Fibroblast of mammary gland (primary cell): ENCODE data around the gene ZXDC.

Source experiments
- DNase-seq: peaks from one replicate; pipeline ENCODE4 v3.0.0-alpha.2; 2010; ENCODE audit warnings: low read depth
- H3K4me3 ChIP-seq: 2 replicates; pipeline ENCODE4 v1.5.1; 2011; ENCODE audit warnings: low read depth, mild to moderate bottlenecking, low read length, moderate library complexity; ENCODE audit not compliant: control insufficient read depth
- TF ChIP-seq, protein P1 (sequence below): conservative IDR thresholded peaks from 2 replicates; pipeline ENCODE4 v1.5.1; 2011; ENCODE audit warnings: low read depth, low read length, inconsistent platforms; ENCODE audit not compliant: control insufficient read depth, insufficient read depth

Gene ZXDC

GRCh38 chr3:126476166-126477060 is 722 bp upstream of the ZXDC start:
- H3K4me3 ChIP-seq = peak overlapping the region; percentile 85
- DNase-seq = peak; percentile 27
- TF ChIP-seq, protein P1, sequence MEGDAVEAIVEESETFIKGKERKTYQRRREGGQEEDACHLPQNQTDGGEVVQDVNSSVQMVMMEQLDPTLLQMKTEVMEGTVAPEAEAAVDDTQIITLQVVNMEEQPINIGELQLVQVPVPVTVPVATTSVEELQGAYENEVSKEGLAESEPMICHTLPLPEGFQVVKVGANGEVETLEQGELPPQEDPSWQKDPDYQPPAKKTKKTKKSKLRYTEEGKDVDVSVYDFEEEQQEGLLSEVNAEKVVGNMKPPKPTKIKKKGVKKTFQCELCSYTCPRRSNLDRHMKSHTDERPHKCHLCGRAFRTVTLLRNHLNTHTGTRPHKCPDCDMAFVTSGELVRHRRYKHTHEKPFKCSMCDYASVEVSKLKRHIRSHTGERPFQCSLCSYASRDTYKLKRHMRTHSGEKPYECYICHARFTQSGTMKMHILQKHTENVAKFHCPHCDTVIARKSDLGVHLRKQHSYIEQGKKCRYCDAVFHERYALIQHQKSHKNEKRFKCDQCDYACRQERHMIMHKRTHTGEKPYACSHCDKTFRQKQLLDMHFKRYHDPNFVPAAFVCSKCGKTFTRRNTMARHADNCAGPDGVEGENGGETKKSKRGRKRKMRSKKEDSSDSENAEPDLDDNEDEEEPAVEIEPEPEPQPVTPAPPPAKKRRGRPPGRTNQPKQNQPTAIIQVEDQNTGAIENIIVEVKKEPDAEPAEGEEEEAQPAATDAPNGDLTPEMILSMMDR = no peak

- DNase-seq = peak; percentile 30
- peak overlapping the region; percentile 61 for H3K4me3 ChIP-seq
- TF ChIP-seq, protein P1 = no peak
Observed at GRCh38 chr3:126474498-126475412, 936 bp downstream of the ZXDC start.

- peak overlapping the region; percentile 13 for H3K4me3 ChIP-seq
Observed at GRCh38 chr3:126473292-126474168, 2.2 kb downstream of the ZXDC start.

DNA sequence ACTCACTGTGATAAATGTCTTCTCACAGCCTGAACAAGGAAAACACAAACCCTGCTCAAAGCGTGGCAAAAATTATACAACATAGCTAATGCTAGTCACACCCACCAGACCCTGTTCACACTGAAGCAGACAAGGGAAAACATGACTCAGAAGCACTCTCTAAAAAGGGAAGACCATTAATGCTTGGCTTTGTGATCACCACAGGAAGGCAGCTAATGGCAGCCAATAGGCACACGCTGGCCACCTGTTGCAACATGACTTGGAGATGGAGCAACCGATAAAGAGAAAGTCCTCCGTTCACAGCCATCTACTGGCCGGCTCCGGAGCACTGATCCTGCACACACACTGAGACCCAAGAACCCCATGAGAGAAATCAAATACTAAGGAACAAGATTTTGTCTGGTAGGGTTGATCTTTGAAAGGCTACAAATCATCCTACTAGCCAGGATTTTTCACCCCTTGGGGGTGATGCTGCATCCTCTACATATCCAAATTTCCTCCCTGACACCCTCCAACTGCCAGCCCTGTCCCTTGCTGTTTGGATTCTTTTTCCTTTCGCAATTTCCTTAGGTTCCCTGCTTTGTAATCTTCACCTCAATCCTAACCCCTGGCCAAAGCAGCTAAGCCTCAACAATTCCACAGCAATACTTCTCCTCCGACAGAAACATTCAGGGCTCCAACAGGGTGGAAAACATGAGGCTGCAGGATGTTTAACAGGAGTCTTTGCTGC is 3.2 kb downstream of the ZXDC start:
- H3K4me3 ChIP-seq = peak overlapping the region; percentile 5
- TF ChIP-seq, protein P1 = peak; percentile 16
- peak; percentile 89 for DNase-seq

More at GRCh38 chr3:126473292-126474168, 2.2 kb downstream of the ZXDC start:
- TF ChIP-seq, protein P1 = no peak
- DNase-seq = no peak

- no peak overlapping the region for H3K4me3 ChIP-seq
- DNase-seq = no peak
- TF ChIP-seq, protein P1 = no peak
Observed at GRCh38 chr3:126469479-126469878, 6.2 kb downstream of the ZXDC start.
